Ovary (tissue), 9 donors: ENCODE results near the gene SLC20A1. TPM values are rescaled to one million over a fixed set of nuclear protein-coding genes. Genes with fewer than 3 reads are reported as not detected.

ENCODE experiments used
- DNase-seq, 5 donors: peaks; one replicate each; pipeline ENCODE4 v3.0.0-alpha.2; 2019 to 2020
- H3K27ac ChIP-seq, 2 donors: fragments of 200-600 bp; one replicate each; pipeline versions ENCODE4 v1.5.1 to v1.8.0; 2019 to 2022
- H3K27me3 ChIP-seq: fragments of 200-600 bp; one replicate; pipeline ENCODE4 v1.8.0; 2022
- H3K36me3 ChIP-seq: fragments of 200-600 bp; sonication (generic); one replicate; pipeline ENCODE4 v1.5.1; 2019
- H3K4me1 ChIP-seq: one replicate; pipeline ENCODE4 v1.8.1; 2013; ENCODE audit warnings: mild to moderate bottlenecking, moderate library complexity; ENCODE audit not compliant: insufficient read depth
- H3K4me3 ChIP-seq: fragments of 200-600 bp; sonication (generic); one replicate; pipeline ENCODE4 v1.5.1; 2017
- H3K9me3 ChIP-seq, 2 donors: fragments of 200-600 bp in 1 of 2; sonication (generic) in 1 of 2; one replicate each; pipeline versions ENCODE4 v1.5.1 to v1.8.1; 2013 to 2019; ENCODE audit warnings: mild to moderate bottlenecking in 1 of 2, moderate library complexity in 1 of 2
- EP300 ChIP-seq: sonication (generic); formaldehyde crosslinking; IDR thresholded peaks from one replicate; pipeline ENCODE4 v1.6.1; 2017; ENCODE audit warnings: antibody characterized with exemption
- POLR2A ChIP-seq: fragments of 450-650 bp; IDR thresholded peaks from one replicate; pipeline ENCODE4 v1.6.1; 2017; ENCODE audit warnings: antibody characterized with exemption, mild to moderate bottlenecking, moderate library complexity
- WGBS, 3 donors: extraction: QIAGEN DNeasy Blood & Tissue Kit in 1 of 3; methylation state at CpG; one replicate each; pipeline versions ENCODE4 v1.1.5 to v1.1.7; 2013 to 2017; 5-methylcytosine and 5-hydroxymethylcytosine counted together
- intact Hi-C, 4 donors: fragments of 100-400 bp; cut with DNase I; formaldehyde crosslinking; loops; one replicate each; pipeline versions ENCODE4 v1.11.0 to v1.15.1; 2022 to 2023
- polyA plus RNA-seq, 2 donors: library from polyadenylated mRNA; stranded (reverse); fragments of 200-250 nt in 1 of 2; fragments of 350-450 nt in 1 of 2; fragmentation: Illumina TruSeq in 1 of 2; extraction: RNeasy Lipid Tissue Mini Kit (QIAGEN cat#74804) in 1 of 2; gene quantifications; one replicate each; pipeline ENCODE4 v1.2.3, GENCODE V29; 2013 to 2014
- total RNA-seq, 7 donors: library from RNA; depleted of rRNA in 2 of 7; stranded (reverse); fragments of >200 nt in 2 of 7; fragmentation: NEBNext Ultra II Directional in 3 of 7; extraction: Animal tissue kit (Norgen Biotek cat#: 25700) in 3 of 7; gene quantifications; one replicate each; pipeline versions ENCODE4 v1.1.0 to v1.2.4, GENCODE V29; 2016 to 2023
- TF ChIP-seq, protein P1 (sequence below), 3 donors: fragments of 450-650 bp in 2 of 3; fragments of 200-600 bp in 1 of 3; IDR thresholded peaks; one replicate each; pipeline versions ENCODE4 v1.5.1 to v1.8.0; 2016 to 2022; ENCODE audit warnings: antibody characterized with exemption in 3 of 3, mild to moderate bottlenecking in 1 of 3
- donor health status: DM: no; HTN: no; CAD: no; lungs with moderate emphysema.
- donor health status: DM: no; HTN: no; CAD: no.
- donor health status: Bipolar disorder and iron deficiency.
- donor health status: DM: yes; HTN: yes; CAD: no.
- donor health status: DM: no; HTN: no; CAD: no.
- donor health status: DM: yes; HTN: yes; CAD: no.

SLC20A1 gene
- total and polyA plus RNA-seq, 9 donors: 8.2 to 49.9 (median 19.9) TPM

DNA sequence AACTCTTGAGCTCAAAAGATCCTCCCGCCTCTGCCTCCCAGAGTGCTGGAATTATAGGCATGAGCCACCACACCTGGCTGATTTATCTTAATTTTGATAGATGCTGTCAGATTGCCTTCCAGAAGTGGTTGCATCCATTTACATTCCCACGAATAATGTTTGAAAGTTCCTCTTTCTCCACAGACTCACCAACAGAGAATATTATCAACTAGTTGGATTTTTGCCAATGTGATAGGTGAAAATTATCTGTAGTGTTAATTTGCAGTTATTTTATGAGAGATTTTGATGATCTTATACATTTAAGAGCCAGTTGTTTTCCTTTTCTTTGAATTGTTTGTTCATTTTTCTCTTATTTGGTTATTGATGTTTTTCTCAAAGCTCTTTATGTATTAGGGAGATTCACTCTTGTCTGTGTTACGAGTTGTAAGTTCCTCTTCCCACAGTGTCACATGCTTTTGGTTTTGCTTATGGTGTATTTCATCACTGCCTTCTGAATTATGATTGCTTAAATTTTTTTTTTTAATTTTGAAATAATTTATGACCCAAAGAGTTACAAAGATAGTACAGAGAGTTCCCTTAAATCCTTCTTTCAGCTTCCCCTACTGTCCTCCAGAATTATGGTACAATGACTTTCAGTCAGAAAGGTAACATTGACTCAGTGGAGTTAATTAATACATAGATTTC is 54.4 kb downstream of the SLC20A1 start:
- WGBS, 3 donors: 56 to 59% (median 57%) methylated on average over 3 of the region's 3 CpGs
- Histone ChIP-seq H3K9me3 (no peaks in the 10 kb centered on the region), H3K36me3 (no peaks in the 10 kb centered on the region), H3K27me3 (no peaks in the 10 kb centered on the region), H3K27ac (no peak overlapping the region), H3K4me3 (no peak overlapping the region), H3K4me1 (no peaks in the 10 kb centered on the region)
- DNase-seq: no peak
- TF ChIP-seq, protein P1, sequence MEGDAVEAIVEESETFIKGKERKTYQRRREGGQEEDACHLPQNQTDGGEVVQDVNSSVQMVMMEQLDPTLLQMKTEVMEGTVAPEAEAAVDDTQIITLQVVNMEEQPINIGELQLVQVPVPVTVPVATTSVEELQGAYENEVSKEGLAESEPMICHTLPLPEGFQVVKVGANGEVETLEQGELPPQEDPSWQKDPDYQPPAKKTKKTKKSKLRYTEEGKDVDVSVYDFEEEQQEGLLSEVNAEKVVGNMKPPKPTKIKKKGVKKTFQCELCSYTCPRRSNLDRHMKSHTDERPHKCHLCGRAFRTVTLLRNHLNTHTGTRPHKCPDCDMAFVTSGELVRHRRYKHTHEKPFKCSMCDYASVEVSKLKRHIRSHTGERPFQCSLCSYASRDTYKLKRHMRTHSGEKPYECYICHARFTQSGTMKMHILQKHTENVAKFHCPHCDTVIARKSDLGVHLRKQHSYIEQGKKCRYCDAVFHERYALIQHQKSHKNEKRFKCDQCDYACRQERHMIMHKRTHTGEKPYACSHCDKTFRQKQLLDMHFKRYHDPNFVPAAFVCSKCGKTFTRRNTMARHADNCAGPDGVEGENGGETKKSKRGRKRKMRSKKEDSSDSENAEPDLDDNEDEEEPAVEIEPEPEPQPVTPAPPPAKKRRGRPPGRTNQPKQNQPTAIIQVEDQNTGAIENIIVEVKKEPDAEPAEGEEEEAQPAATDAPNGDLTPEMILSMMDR (IDR thresholded peaks at IDR 0.05): no peak
- TF ChIP-seq POLR2A (no peak), EP300 (no peak)
- intact Hi-C loops: no loop called here

DNA sequence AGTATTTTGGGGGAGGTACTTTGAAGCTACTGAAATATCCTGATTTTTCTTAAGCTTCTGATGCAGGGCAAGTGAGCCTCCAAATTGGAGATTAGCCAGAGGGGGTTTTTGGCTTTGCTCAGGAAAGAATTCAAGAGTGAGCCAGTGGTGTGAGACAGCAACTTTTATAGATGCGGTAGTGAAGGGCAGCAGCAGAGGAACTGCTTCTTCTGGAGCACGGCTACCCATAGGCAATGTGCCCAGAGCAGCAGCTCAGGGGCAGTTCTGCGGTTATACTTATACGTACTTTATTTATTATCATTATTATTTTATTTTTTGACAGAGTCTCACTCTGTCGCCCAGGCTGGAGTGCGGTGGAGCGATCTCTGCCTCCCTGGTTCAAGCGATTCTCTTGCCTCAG is 55.3 kb downstream of the SLC20A1 start:
- WGBS, 3 donors: 61 to 65% (median 62%) methylated on average over 8 of the region's 8 CpGs
- Histone ChIP-seq H3K4me3 (no peak overlapping the region), H3K27me3 (no peaks in the 10 kb centered on the region), H3K36me3 (no peaks in the 10 kb centered on the region), H3K4me1 (no peaks in the 10 kb centered on the region), H3K27ac (no peak overlapping the region), H3K9me3 (no peaks in the 10 kb centered on the region)
- TF ChIP-seq POLR2A (no peak), EP300 (no peak)
- TF ChIP-seq, protein P1 (IDR thresholded peaks at IDR 0.05): no peak
- DNase-seq: no peak
- intact Hi-C loops: no loop called here

DNA sequence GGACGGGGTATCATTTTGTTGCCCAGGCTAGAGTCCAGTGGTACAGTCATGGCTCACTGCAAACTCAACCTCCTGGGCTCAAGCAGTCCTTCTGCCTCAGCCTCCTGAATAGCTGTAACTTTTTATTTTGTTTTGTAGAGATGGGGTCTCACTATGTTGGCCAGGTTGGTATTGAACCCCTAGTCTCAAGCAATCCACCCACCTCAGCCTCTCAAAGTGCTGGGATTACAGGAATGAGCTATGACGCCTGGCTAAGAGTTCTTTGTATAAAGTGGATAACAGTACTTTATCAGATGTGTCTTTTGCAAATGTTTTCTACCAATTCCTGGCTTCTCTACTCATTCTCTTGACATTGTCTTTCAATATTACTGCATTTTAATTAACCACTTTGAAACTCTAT is 57.9 kb downstream of the SLC20A1 start:
- no peaks in the 10 kb centered on the region for H3K27me3 ChIP-seq
- intact Hi-C loops: no loop called here
- no peak for TF ChIP-seq POLR2A
- TF ChIP-seq EP300: no peak
- TF ChIP-seq, protein P1 (IDR thresholded peaks at IDR 0.05): no peak
- WGBS, 3 donors: 61 to 68% (median 63%) methylated on average over 2 of the region's 2 CpGs
- no peak overlapping the region for H3K4me3 ChIP-seq
- H3K36me3 ChIP-seq: no peaks in the 10 kb centered on the region
- H3K9me3 ChIP-seq: no peaks in the 10 kb centered on the region
- H3K4me1 ChIP-seq: no peaks in the 10 kb centered on the region
- no peak overlapping the region for H3K27ac ChIP-seq
- DNase-seq: no peak

DNA sequence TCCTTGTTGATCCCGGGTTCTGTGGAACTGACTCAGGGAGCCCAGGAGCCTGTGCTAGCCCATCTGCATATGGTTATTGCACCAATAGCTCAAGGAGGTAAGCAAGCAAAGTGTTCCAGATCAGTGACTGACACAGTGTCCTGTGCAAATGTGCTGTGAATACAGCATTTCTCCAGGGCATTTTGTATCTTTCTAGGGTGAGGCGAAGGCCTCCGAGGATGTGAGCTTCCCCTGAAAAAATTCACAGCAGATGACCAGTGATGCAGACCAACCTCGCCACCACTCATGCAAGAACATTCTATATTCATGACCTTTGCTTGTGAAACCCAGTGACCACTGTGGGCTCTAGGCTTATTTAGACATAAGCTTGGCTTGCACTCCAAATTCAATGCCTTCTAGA is 59.8 kb downstream of the SLC20A1 start:
- H3K4me3 ChIP-seq: no peak overlapping the region
- DNase-seq: no peak
- WGBS, 3 donors: 82 to 92% (median 89%) methylated on average over 4 of the region's 4 CpGs

More for the DNA sequence above, 59.8 kb downstream of the SLC20A1 start:
- no peaks in the 10 kb centered on the region for H3K27me3 ChIP-seq
- no peaks in the 10 kb centered on the region for H3K36me3 ChIP-seq
- intact Hi-C loops: no loop called here
- no peaks in the 10 kb centered on the region for H3K9me3 ChIP-seq
- no peak overlapping the region for H3K27ac ChIP-seq
- TF ChIP-seq EP300: no peak
- no peak for TF ChIP-seq POLR2A
- TF ChIP-seq, protein P1 (IDR thresholded peaks at IDR 0.05): no peak
- no peaks in the 10 kb centered on the region for H3K4me1 ChIP-seq
